ENCODE measurements around the gene TTYH1.

DNA sequence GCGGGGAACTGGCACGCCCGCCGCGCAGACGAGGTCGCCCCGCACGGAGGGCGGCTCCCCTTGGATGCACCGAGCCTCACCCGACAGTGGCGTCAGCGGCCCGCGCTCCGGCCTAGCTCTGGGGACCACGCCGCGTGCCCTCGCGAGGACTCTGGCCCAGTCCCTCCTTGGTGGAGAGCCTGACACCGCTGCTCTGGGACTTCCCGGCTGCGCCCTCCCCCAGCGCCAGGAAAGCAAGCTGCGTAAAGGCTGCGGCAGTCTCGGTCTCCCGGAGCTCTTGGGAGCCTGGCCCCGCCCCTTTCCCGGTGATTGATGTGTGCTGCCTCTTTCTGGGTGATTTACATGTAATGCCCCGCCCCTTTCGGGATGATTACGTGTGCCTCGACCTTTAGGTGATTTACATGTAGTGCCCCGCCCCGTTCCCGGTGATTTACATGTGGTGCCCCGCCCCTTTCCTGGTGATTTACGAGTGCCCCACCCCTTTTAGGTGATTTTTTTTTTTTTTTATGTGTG lies 48.3 kb downstream of the TTYH1 start, which contains the start of gene LENG9:
- TF ChIP-seq, protein P1, sequence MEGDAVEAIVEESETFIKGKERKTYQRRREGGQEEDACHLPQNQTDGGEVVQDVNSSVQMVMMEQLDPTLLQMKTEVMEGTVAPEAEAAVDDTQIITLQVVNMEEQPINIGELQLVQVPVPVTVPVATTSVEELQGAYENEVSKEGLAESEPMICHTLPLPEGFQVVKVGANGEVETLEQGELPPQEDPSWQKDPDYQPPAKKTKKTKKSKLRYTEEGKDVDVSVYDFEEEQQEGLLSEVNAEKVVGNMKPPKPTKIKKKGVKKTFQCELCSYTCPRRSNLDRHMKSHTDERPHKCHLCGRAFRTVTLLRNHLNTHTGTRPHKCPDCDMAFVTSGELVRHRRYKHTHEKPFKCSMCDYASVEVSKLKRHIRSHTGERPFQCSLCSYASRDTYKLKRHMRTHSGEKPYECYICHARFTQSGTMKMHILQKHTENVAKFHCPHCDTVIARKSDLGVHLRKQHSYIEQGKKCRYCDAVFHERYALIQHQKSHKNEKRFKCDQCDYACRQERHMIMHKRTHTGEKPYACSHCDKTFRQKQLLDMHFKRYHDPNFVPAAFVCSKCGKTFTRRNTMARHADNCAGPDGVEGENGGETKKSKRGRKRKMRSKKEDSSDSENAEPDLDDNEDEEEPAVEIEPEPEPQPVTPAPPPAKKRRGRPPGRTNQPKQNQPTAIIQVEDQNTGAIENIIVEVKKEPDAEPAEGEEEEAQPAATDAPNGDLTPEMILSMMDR (IDR thresholded peaks at IDR 0.05), result no peak
- peak; percentile 64 for TF ChIP-seq POLR2A (IDR thresholded peaks at IDR 0.05)

Measured in breast epithelium (tissue), 3 donors.